Measurements from ENCODE around the gene EVA1B. TPM values are rescaled to one million over a fixed set of nuclear protein-coding genes. Genes with fewer than 3 reads are reported as not detected.

EVA1B gene
- total and polyA plus RNA-seq, 2 of the 4 experiments (the other 2 are of a cell fraction): 49.8 to 64.6 TPM

DNA sequence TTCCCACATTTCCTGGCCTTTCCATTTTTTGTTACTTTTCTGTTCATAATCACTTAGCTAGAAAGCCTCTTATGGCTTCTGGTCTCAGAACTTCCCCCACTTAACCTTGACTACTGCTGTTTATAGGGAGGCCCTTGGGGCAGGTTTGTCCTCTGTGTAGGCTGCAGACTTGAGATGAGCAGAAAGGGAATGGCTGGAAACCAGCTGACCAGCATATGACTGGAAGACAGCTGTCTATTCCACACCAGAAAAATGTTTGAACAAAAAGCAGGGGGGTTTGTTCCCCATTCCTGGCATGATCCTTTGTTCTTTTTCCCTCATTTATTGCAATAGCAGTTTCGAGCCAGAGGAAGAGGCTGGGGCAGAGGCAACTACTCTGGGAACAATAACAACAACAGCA lies 22.2 kb downstream of the EVA1B start:
- Histone ChIP-seq H3K9me1 (ENCODE audit: insufficient read depth, low read length) (peaks cover 5% of the 10 kb centered on the region; the same call in 1 of the 2 replicates), H3K4me1 (ENCODE audit: control insufficient read depth, insufficient read depth, low read length) (0 out of 2 replicates have a peak, but pooled peaks cover 2% of the 10 kb centered on the region), H2BK15ac (ENCODE audit: low read depth, low read length) (no peak overlapping the region), H2BK5ac (ENCODE audit: low read depth, low read length, poor library complexity, severe bottlenecking) (no peak overlapping the region), H3K36me3 (ENCODE audit: control insufficient read depth, insufficient read depth, low read length) (peaks cover 54% of the 10 kb centered on the region), H3K27ac (ENCODE audit: insufficient read depth, low read length) (no peak overlapping the region), H3K9me3 (ENCODE audit: control insufficient read depth, insufficient read depth, low read length) (no peaks in the 10 kb centered on the region), H3K18ac (ENCODE audit: low read depth, low read length) (no peak overlapping the region), H4K20me1 (ENCODE audit: insufficient read depth, low read length) (peaks cover 17% of the 10 kb centered on the region; the same call in 1 of the 2 replicates), H4K5ac (ENCODE audit: low read depth, low read length) (no peak overlapping the region), H2AFZ (replicated peaks; ENCODE audit: low read length, poor library complexity) (no peak overlapping the region), H3K14ac (replicated peaks; ENCODE audit: low read depth, low read length) (no peak overlapping the region), H4K8ac (ENCODE audit: low read depth in 2 of 2, low read length in 2 of 2) (no peak overlapping the region), H3K27me3 (ENCODE audit: control insufficient read depth, insufficient read depth, low read length) (no peaks in the 10 kb centered on the region), H2AK9ac (replicated peaks; ENCODE audit: low read depth, low read length, poor library complexity) (no peak overlapping the region), H3K79me1 (ENCODE audit: low read depth in 1 of 2, low read length in 2 of 2) (peaks cover 22 to 57% of the 10 kb centered on the region in 2 experiments), H2AK5ac (ENCODE audit: low read depth, low read length) (no peak overlapping the region), H3K56ac (ENCODE audit: extremely low read depth, insufficient read depth, low read length) (no peak overlapping the region), H3K23ac (ENCODE audit: low read depth, low read length) (no peak overlapping the region), H2BK120ac (ENCODE audit: low read depth, low read length) (no peak overlapping the region), H2BK20ac (ENCODE audit: low read depth, low read length) (no peak overlapping the region), H4K91ac (ENCODE audit: insufficient read depth, low read depth, low read length) (no peak overlapping the region), H3K9ac (ENCODE audit: low read depth, low read length) (no peak overlapping the region), H3K4me3 (ENCODE audit: insufficient read depth, low read depth, low read length) (no peak overlapping the region), H3K4me2 (ENCODE audit: low read depth, low read length) (no peak overlapping the region), H3K4ac (ENCODE audit: low read depth, low read length) (no peak overlapping the region)
- POLR2A ChIA-PET (ENCODE audit: unreplicated experiment): no interaction called here
- intact Hi-C loops (cut with micrococcal nuclease): no loop called here
- dilution Hi-C loops (cut with HindIII; ENCODE audit: low sequenced_read_pairs, unreplicated experiment): no loop called here
- ATAC-seq (ENCODE audit: low read depth) (no peak), DNase-seq (no peak)
- in situ Hi-C loops (cut with MboI; ENCODE audit: low sequenced_read_pairs): no loop called here
- no CpG with 5 or more reads among the region's 1 CpG for WGBS, 2 experiments (ENCODE audit: extremely low coverage in 2 of 2, insufficient read length in 1 of 2)
- CTCF ChIA-PET: interaction anchor here (0.8 to 1.6 kb wide), 2 partner anchors 11 to 57 kb away, joined by 3 to 4 read pairs; no protein-coding TSS in a partner anchor
- BruUV-seq (replicated peaks): no TSS peak
- TF ChIP-seq MXI1 (IDR thresholded peaks at IDR 0.05; ENCODE audit: borderline replicate concordance, low read depth, low read length) (no peak), FOS (IDR thresholded peaks at IDR 0.05; ENCODE audit: low read depth, low read length) (no peak), RCOR1 (IDR thresholded peaks at IDR 0.05; ENCODE audit: insufficient replicate concordance, low read length) (no peak), RAD21 (IDR thresholded peaks at IDR 0.05; ENCODE audit: low read length) (no peak), MAFK (IDR thresholded peaks at IDR 0.05; ENCODE audit: low read depth, low read length) (no peak), NFE2L2 (IDR thresholded peaks at IDR 0.05; ENCODE audit: low read depth, low read length) (no peak)

All from IMR-90 (cell line).